Esophagus muscularis mucosa (tissue), 4 donors: ENCODE data around the gene INSIG1. TPM values are rescaled to one million over a fixed set of nuclear protein-coding genes. Genes with fewer than 3 reads are reported as not detected.

ENCODE experiments used
- DNase-seq: peaks from one replicate; pipeline ENCODE4 v3.0.0-alpha.2; 2017; ENCODE audit errors: extremely low spot score
- H3K27ac ChIP-seq, 4 donors: fragments of 200-600 bp; sonication (generic); replicated peaks in 1 of 4; 1 replicate in 3 of 4; 2 replicates in 1 of 4; pipeline ENCODE4 v1.5.1; 2016 to 2019; ENCODE audit warnings: mild to moderate bottlenecking in 1 of 4
- H3K27me3 ChIP-seq, 4 donors: fragments of 200-600 bp; sonication (generic); one replicate each; pipeline versions ENCODE4 v1.5.1 to v1.6.0; 2016 to 2019
- H3K36me3 ChIP-seq, 4 donors: fragments of 200-600 bp; sonication (generic); one replicate each; pipeline ENCODE4 v1.5.1; 2016 to 2019
- H3K4me1 ChIP-seq, 4 donors: fragments of 200-600 bp; sonication (generic); one replicate each; pipeline ENCODE4 v1.5.1; 2016 to 2019
- H3K4me3 ChIP-seq, 4 donors: fragments of 200-600 bp; sonication (generic); 1 replicate in 2 of 4; 2 replicates in 2 of 4; pipeline ENCODE4 v1.5.1; 2016 to 2019; ENCODE audit warnings: mild to moderate bottlenecking in 4 of 4, moderate library complexity in 1 of 4
- H3K9me3 ChIP-seq, 4 donors: fragments of 200-600 bp; sonication (generic); 1 replicate in 3 of 4; 2 replicates in 1 of 4; pipeline ENCODE4 v1.5.1; 2016 to 2019
- EP300 ChIP-seq: sonication (generic); formaldehyde crosslinking; IDR thresholded peaks from one replicate; pipeline ENCODE4 v1.6.1; 2017; ENCODE audit warnings: antibody characterized with exemption
- POLR2A ChIP-seq: fragments of 450-650 bp; IDR thresholded peaks from one replicate; pipeline ENCODE4 v1.6.1; 2017; ENCODE audit warnings: antibody characterized with exemption, moderate library complexity, mild to moderate bottlenecking, low read depth
- POLR2AphosphoS5 ChIP-seq, 2 donors: sonication (generic); formaldehyde crosslinking; IDR thresholded peaks; one replicate each; pipeline ENCODE4 v1.6.1; 2017; ENCODE audit warnings: antibody characterized with exemption in 2 of 2
- WGBS: methylation state at CpG from one replicate; pipeline ENCODE4 v1.1.5; 2018; 5-methylcytosine and 5-hydroxymethylcytosine counted together
- intact Hi-C: fragments of 100-400 bp; cut with DNase I; formaldehyde crosslinking; loops from one replicate; pipeline ENCODE4 v1.15.1; 2023
- total RNA-seq, 4 donors: library from RNA; depleted of rRNA; stranded (reverse); fragments of >200 nt; gene quantifications; one replicate each; pipeline versions ENCODE4 v1.1.0 to v1.2.1, GENCODE V29; 2016
- TF ChIP-seq, protein P1 (sequence below), 3 experiments: fragments of 200-600 bp in 2 of 3; fragments of 450-650 bp in 1 of 3; sonication (generic) in 2 of 3; IDR thresholded peaks; one replicate each; pipeline ENCODE4 v1.5.1; 2017 to 2019; ENCODE audit warnings: antibody characterized with exemption in 3 of 3, mild to moderate bottlenecking in 2 of 3, moderate library complexity in 1 of 3

The INSIG1 gene
- total RNA-seq, 4 donors from 2014 or later = 25.3 to 63.5 (median 37.7) TPM

DNA sequence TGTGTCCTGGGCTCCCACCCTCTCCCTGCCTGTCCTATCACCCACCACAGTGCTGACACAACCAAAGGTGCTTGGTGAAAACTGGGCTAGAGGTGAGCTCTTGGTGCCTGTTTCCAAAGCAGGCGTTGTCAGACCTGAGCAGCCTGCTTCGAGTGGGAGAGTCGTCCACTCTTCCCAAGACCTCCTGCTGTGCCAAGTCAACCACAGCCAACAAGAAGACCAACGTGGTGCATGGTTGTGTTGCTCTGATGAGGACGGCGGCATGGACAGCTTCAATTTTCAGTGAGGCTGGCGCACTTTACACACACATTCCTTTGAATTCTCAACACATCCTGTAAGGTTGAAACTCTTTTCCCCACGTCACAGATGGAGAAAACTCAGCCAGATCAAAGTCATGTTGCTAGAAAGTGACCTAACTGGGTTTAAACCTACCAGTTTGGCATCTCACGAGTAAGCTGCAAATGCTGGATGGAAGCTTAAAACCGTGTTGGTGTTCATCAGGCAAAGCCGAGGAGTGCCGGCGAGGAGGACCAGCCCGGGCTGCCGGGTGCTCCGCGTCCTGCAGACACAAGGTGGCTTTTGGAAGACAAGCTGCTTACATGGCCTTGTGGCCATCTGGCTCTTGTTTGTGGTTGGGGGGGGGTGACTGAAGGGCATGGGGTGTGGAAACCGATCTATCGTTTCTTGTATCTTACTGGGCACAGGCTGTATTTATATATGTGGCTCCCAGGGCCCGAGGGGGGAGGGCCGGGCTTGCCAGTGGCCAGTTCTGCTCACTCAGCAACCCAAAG, 39.3 kb downstream of the INSIG1 start:
- WGBS = 82% methylated on average over 21 of the region's 21 CpGs
- no peaks in the 10 kb centered on the region for H3K36me3 ChIP-seq
- TF ChIP-seq POLR2A = no peak
- no peak for TF ChIP-seq EP300
- TF ChIP-seq, protein P1, sequence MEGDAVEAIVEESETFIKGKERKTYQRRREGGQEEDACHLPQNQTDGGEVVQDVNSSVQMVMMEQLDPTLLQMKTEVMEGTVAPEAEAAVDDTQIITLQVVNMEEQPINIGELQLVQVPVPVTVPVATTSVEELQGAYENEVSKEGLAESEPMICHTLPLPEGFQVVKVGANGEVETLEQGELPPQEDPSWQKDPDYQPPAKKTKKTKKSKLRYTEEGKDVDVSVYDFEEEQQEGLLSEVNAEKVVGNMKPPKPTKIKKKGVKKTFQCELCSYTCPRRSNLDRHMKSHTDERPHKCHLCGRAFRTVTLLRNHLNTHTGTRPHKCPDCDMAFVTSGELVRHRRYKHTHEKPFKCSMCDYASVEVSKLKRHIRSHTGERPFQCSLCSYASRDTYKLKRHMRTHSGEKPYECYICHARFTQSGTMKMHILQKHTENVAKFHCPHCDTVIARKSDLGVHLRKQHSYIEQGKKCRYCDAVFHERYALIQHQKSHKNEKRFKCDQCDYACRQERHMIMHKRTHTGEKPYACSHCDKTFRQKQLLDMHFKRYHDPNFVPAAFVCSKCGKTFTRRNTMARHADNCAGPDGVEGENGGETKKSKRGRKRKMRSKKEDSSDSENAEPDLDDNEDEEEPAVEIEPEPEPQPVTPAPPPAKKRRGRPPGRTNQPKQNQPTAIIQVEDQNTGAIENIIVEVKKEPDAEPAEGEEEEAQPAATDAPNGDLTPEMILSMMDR (IDR thresholded peaks at IDR 0.05) = no peak
- no peak overlapping the region for H3K27ac ChIP-seq
- H3K27me3 ChIP-seq = peaks cover 0 to 54% (median 0%) of the 10 kb centered on the region in 4 donors
- intact Hi-C loops = no loop called here
- no peaks in the 10 kb centered on the region for H3K4me1 ChIP-seq
- no peak overlapping the region for H3K4me3 ChIP-seq
- no peak for DNase-seq
- no peaks in the 10 kb centered on the region for H3K9me3 ChIP-seq

DNA sequence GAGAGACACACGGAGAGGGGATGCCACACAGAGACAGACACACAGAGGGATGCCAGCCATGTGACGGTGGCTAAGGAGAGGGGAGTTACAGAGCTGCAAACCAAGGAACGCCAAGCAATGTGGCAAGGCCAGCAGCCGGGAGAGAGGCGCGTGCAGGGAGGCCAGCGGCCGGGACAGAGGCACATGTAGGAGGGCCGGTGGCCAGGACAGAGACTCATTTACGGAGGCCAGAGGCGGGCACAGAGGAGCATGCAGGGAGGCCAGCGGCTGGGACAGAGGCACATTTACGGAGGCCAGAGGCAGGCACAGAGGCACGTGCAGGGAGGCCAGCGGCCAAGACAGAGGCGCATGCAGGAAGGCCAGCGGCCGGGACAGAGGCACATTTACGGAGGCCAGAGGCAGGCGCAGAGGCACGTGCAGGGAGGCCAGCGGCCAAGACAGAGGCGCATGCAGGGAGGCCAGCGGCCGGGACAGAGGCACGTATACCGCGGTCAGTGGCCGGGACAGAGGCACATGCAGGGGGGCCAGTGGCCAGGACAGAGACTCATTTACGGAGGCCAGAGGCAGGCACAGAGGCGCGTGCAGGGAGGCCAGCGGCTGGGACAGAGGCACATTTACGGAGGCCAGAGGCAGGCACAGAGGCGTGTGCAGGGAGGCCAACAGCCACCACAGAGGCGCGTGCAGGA, 40.4 kb downstream of the INSIG1 start:
- Histone ChIP-seq H3K27ac (no peak overlapping the region), H3K36me3 (no peaks in the 10 kb centered on the region), H3K9me3 (no peaks in the 10 kb centered on the region), H3K27me3 (peaks cover 0 to 59% (median 0%) of the 10 kb centered on the region in 4 donors), H3K4me1 (no peaks in the 10 kb centered on the region), H3K4me3 (no peak overlapping the region)
- 84% methylated on average over 37 of the region's 37 CpGs for WGBS
- TF ChIP-seq, protein P1 (IDR thresholded peaks at IDR 0.05) = no peak
- no peak for DNase-seq
- intact Hi-C loops = no loop called here

DNA sequence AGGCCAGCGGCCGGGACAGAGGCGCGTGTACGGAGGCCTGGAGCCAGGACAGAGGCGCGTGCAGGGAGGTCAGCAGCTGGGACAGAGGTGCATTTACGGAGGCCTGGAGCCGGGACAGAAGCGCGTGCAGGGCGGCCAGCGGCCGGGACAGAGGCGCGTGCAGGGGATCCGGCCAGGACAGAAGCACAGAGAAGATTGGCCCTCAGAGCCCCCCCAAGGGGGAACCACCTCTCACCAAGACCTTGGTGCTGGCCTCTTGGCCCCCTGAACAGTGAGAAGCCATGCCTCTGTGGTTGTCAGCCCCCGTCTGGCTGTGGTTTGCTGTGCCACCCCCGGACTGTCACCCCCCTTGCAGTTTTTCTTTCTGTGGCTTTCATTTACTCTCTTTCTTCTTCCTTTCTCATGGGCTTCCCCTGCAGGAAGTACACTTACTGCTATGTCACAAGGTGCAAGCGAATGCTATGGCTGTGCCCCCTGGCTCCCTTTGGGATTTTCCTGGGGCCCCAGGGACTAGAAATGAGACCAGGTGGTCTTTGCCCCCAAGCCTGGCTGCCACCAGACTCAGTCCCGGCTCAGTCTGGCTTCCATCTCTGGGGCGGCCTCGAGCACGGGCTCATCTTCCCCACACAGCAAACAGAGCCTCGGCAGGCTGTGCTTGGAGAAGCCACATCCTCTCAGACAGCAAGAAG, 41.1 kb downstream of the INSIG1 start:
- WGBS = 74% methylated on average over 24 of the region's 25 CpGs
- Histone ChIP-seq H3K4me3 (no peak overlapping the region), H3K4me1 (no peaks in the 10 kb centered on the region), H3K9me3 (no peaks in the 10 kb centered on the region), H3K27me3 (peaks cover 0 to 59% (median 0%) of the 10 kb centered on the region in 4 donors), H3K36me3 (no peaks in the 10 kb centered on the region), H3K27ac (no peak overlapping the region)
- DNase-seq = no peak
- TF ChIP-seq POLR2A = no peak
- no peak for TF ChIP-seq EP300
- intact Hi-C loops = no loop called here

DNA sequence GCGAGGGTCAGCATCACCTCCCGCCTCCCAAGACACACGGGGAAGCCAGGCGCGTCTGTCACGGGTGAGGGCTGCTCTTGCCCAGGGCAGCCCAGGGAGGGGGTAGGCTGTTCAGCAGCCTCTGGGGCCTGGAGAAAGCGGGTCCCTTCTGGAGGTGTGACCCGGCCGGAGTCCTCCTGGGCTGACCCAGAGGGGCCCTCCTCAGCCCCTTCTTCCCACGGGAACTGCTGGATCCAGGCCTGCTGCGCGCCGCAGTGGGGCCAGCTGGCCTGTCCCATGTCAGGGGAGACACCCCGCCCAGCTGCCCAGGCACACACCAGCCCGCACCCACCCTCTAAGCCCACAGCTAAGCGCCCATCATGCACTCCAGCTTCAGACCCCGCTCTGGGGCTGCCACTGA, 41.8 kb downstream of the INSIG1 start:
- intact Hi-C loops = no loop called here
- WGBS = 69% methylated on average over 17 of the region's 17 CpGs
- H3K4me1 ChIP-seq = peaks cover under 1 to 3% (median 2%) of the 10 kb centered on the region in 4 donors
- no peak overlapping the region for H3K27ac ChIP-seq
- DNase-seq = no peak
- H3K36me3 ChIP-seq = no peaks in the 10 kb centered on the region
- no peak for TF ChIP-seq EP300
- no peak for TF ChIP-seq POLR2A
- no peak for TF ChIP-seq POLR2AphosphoS5 (IDR thresholded peaks at IDR 0.05)
- TF ChIP-seq, protein P1 (IDR thresholded peaks at IDR 0.05) = no peak
- H3K9me3 ChIP-seq = no peaks in the 10 kb centered on the region
- peaks cover 0 to 63% (median 0%) of the 10 kb centered on the region in 4 donors for H3K27me3 ChIP-seq
- no peak overlapping the region for H3K4me3 ChIP-seq

DNA sequence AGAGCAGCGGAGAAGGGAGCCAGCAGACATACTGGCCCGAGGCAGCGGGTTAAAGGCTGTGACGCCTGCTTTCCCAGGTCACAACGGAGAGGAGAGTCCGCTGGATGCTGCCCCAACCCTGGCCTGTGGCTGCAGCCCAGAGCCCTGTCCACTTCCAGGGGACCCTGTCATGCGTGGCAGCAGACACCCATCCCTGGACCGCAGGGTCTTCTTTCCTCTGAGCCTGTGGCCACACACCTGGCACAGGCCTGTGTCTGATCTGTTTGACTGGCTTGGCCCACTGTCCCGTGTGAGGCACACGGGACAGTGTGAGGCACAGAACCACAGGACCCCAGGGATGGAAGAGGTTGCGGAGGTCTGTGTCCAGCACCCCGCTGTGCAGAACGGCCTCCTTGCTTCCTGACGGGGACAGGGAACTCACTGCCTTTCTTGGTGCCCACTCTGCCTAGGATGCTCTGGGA, 42.4 kb downstream of the INSIG1 start:
- Histone ChIP-seq H3K27ac (no peak overlapping the region), H3K4me3 (no peak overlapping the region), H3K9me3 (no peaks in the 10 kb centered on the region), H3K36me3 (no peaks in the 10 kb centered on the region), H3K4me1 (peaks cover 4 to 9% (median 8%) of the 10 kb centered on the region in 4 donors), H3K27me3 (peaks cover 0 to 66% (median 0%) of the 10 kb centered on the region in 4 donors)
- DNase-seq = no peak
- TF ChIP-seq, protein P1 (IDR thresholded peaks at IDR 0.05) = no peak
- TF ChIP-seq POLR2A = no peak
- no peak for TF ChIP-seq EP300
- WGBS = 77% methylated on average over 10 of the region's 14 CpGs
- intact Hi-C loops = no loop called here
